ENCODE measurements around the gene MYO5A.

The MYO5A gene

GRCh38 chr15:52340093-52340492, 188.6 kb downstream of the MYO5A start:
- TF ChIP-seq REST (IDR thresholded peaks at IDR 0.05; ENCODE audit: insufficient read depth in 1 of 2, low read depth in 2 of 2, low read length in 2 of 2): no peak
- no peak for TF ChIP-seq TAF1 (IDR thresholded peaks at IDR 0.05; ENCODE audit: borderline replicate concordance, insufficient read depth, low read length)
- TF ChIP-seq FOXP2 (optimal IDR thresholded peaks at IDR 0.05; ENCODE audit: borderline replicate concordance, extremely low read depth, extremely low read length, insufficient read depth): no peak
- no peak for TF ChIP-seq POLR2AphosphoS5 (IDR thresholded peaks at IDR 0.05; ENCODE audit: low read depth, low read length)
- TF ChIP-seq SIN3A (IDR thresholded peaks at IDR 0.05; ENCODE audit: borderline replicate concordance, insufficient read depth, low read length): no peak

- no peak for TF ChIP-seq POLR2AphosphoS5 (IDR thresholded peaks at IDR 0.05; ENCODE audit: low read depth, low read length)
- no peak for TF ChIP-seq REST (IDR thresholded peaks at IDR 0.05; ENCODE audit: insufficient read depth in 1 of 2, low read depth in 2 of 2, low read length in 2 of 2)
- no peak for TF ChIP-seq FOXP2 (optimal IDR thresholded peaks at IDR 0.05; ENCODE audit: borderline replicate concordance, extremely low read depth, extremely low read length, insufficient read depth)
- no peak for TF ChIP-seq SIN3A (IDR thresholded peaks at IDR 0.05; ENCODE audit: borderline replicate concordance, insufficient read depth, low read length)
- no peak for TF ChIP-seq TAF1 (IDR thresholded peaks at IDR 0.05; ENCODE audit: borderline replicate concordance, insufficient read depth, low read length)
Measured at GRCh38 chr15:52338891-52339290, 189.8 kb downstream of the MYO5A start.

- TF ChIP-seq TAF1 (IDR thresholded peaks at IDR 0.05; ENCODE audit: borderline replicate concordance, insufficient read depth, low read length) (no peak), SIN3A (IDR thresholded peaks at IDR 0.05; ENCODE audit: borderline replicate concordance, insufficient read depth, low read length) (no peak), FOXP2 (optimal IDR thresholded peaks at IDR 0.05; ENCODE audit: borderline replicate concordance, extremely low read depth, extremely low read length, insufficient read depth) (no peak), REST (IDR thresholded peaks at IDR 0.05; ENCODE audit: insufficient read depth in 1 of 2, low read depth in 2 of 2, low read length in 2 of 2) (no peak), POLR2AphosphoS5 (IDR thresholded peaks at IDR 0.05; ENCODE audit: low read depth, low read length) (no peak)
Measured at GRCh38 chr15:52338058-52338457, 190.6 kb downstream of the MYO5A start.

DNA sequence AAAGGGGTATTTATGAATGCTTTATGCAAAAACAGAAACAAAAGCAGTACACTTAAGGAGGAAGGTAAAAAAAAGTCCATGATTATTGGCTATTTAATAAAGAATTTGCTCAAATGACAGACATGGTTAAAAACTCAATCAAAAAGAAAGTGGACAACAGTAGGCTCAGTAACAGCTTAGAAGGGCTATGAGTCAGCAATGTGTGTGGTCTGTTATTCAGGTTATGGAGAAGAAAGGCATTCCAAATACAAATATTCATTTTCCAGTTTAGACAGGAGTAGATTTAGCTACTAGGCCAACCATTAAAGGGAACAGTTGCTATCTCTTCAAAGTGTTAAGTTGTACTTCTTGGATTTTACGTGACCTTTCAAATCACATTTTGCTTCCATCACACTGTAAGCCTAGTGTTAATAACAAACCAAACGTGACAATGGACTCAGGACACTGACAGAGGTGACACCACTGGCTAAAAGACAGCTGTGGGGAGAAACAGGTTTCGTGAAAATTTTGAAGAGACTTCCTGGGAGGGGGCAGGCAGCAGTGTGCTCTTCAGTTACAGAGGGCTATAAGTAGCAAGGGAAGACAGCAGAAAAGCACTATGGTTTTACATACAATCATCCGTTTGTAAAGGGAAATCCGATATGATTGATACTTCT, 191.4 kb downstream of the MYO5A start:
- TF ChIP-seq REST (IDR thresholded peaks at IDR 0.05; ENCODE audit: insufficient read depth in 1 of 2, low read depth in 2 of 2, low read length in 2 of 2): no peak
- TF ChIP-seq FOXP2 (optimal IDR thresholded peaks at IDR 0.05; ENCODE audit: borderline replicate concordance, extremely low read depth, extremely low read length, insufficient read depth): no peak

DNA sequence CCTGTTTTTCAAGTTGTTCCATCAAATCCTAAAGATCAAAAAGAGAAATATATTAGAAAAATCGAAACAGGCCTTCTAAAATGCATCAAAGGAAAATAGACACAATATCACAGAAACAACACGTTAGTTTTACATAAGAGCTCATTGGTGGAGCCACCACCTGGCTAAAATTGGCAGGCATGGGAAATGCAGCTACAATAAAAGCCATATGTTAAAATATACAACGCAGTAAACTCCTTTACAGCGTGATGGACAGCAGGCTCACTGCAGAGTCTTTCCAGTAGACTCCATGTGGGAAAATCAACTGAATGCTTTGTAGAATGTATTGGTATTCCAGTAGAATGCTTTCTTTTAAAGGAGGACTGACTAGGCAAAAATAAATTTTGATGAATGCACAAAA, 192.2 kb downstream of the MYO5A start:
- TF ChIP-seq FOXP2 (optimal IDR thresholded peaks at IDR 0.05; ENCODE audit: borderline replicate concordance, extremely low read depth, extremely low read length, insufficient read depth) (no peak), TAF1 (IDR thresholded peaks at IDR 0.05; ENCODE audit: borderline replicate concordance, insufficient read depth, low read length) (no peak), REST (IDR thresholded peaks at IDR 0.05; ENCODE audit: insufficient read depth in 1 of 2, low read depth in 2 of 2, low read length in 2 of 2) (no peak), SIN3A (IDR thresholded peaks at IDR 0.05; ENCODE audit: borderline replicate concordance, insufficient read depth, low read length) (no peak), POLR2AphosphoS5 (IDR thresholded peaks at IDR 0.05; ENCODE audit: low read depth, low read length) (no peak)

Data from PFSK-1 (cell line).